Activated naive CD4-positive, alpha-beta T cell treated with Interleukin-2 at 50 U/mL for 16 hours (primary cell): ENCODE data around the gene TUFM.
"Not testable (repeated sequence)": the region's sequence is repeated elsewhere in the genome, so short reads cannot be mapped to it uniquely, and the experiment has no call there.

Source experiments
- DNase-seq: peaks from one replicate; pipeline ENCODE4 v3.0.0-alpha.2; 2020

The TUFM gene

GRCh38 chr16:28846080-28846932 is at the start of gene TUFM:
Gene TUFM (minus strand): TSS chr16:28846348. CDS start chr16:28846269, 79 bp downstream.
- peak; percentile 99 for DNase-seq

GRCh38 chr16:28895609-28896008 is 49.5 kb upstream of the TUFM start:
- no peak for DNase-seq

- DNase-seq: no peak
These were observed 47.1 kb upstream of the TUFM start for GRCh38 chr16:28893291-28893690.

GRCh38 chr16:28891964-28892890 is 46.1 kb upstream of the TUFM start:
- no peak for DNase-seq

- not testable (repeated sequence) for DNase-seq
These were observed 44.2 kb upstream of the TUFM start for GRCh38 chr16:28890355-28890754.

- DNase-seq: no peak
These were observed 40.8 kb upstream of the TUFM start for GRCh38 chr16:28886945-28887344.

- no peak for DNase-seq
These were observed 37.9 kb upstream of the TUFM start for GRCh38 chr16:28884045-28884444.

- no peak for DNase-seq
These were observed 37.3 kb upstream of the TUFM start for GRCh38 chr16:28883221-28883996.

- no peak for DNase-seq
These were observed 36.5 kb upstream of the TUFM start for GRCh38 chr16:28882551-28883160.

GRCh38 chr16:28881565-28881964 is 35.4 kb upstream of the TUFM start:
- not testable (repeated sequence) for DNase-seq

GRCh38 chr16:28880955-28881354 is 34.8 kb upstream of the TUFM start:
- DNase-seq: no peak

- DNase-seq: no peak
These were observed 34.4 kb upstream of the TUFM start for GRCh38 chr16:28880589-28880915.

GRCh38 chr16:28879841-28880588 is 33.9 kb upstream of the TUFM start:
- DNase-seq: peak; percentile 93

GRCh38 chr16:28879261-28879840 is 33.2 kb upstream of the TUFM start:
- DNase-seq: no peak

- no peak for DNase-seq
These were observed 32.2 kb upstream of the TUFM start, which contains the start of gene ATP2A1 for GRCh38 chr16:28878083-28878926. Gene ATP2A1 (plus strand): TSS chr16:28878488. CDS start chr16:28878672, 184 bp downstream.

- no peak for DNase-seq
These were observed 31.5 kb upstream of the TUFM start for GRCh38 chr16:28877655-28878000.

- DNase-seq: no peak
These were observed 31.0 kb upstream of the TUFM start for GRCh38 chr16:28876973-28877654.

- no peak for DNase-seq
These were observed 30.0 kb upstream of the TUFM start for GRCh38 chr16:28876019-28876659.
